GM23338 (cell line): ENCODE data around the gene VRTN. TPM values are rescaled to one million over a fixed set of nuclear protein-coding genes. Genes with fewer than 3 reads are reported as not detected.

ENCODE experiments used
- ATAC-seq: fragments of 200-7000 bp; cut with Tn5 transposase; 3 replicates; pipeline ENCODE4 v1.9.1; 2020
- DNase-seq: peaks from one replicate; pipeline ENCODE4 v3.0.0-alpha.2; 2015; ENCODE audit warnings: low spot score
- H2AFZ ChIP-seq: fragments of 200-600 bp; sonication (generic); 2 replicates; pipeline ENCODE4 v1.8.0; 2016; ENCODE audit warnings: antibody characterized with exemption, mild to moderate bottlenecking, moderate library complexity
- H3F3A ChIP-seq: fragments of 200-600 bp; sonication (generic); replicated peaks from 2 replicates; pipeline ENCODE4 v1.8.0; 2017; ENCODE audit warnings: antibody characterized with exemption, mixed run types, low read depth
- H3K27ac ChIP-seq: fragments of 200-600 bp; sonication (generic); 2 replicates; pipeline ENCODE4 v1.6.1; 2016; ENCODE audit warnings: low read depth
- H3K27me3 ChIP-seq: fragments of 200-600 bp; sonication (generic); 2 replicates; pipeline ENCODE4 v1.8.0; 2016; ENCODE audit warnings: mild to moderate bottlenecking, mixed run types, moderate library complexity; ENCODE audit not compliant: insufficient read depth
- H3K36me3 ChIP-seq: fragments of 200-600 bp; sonication (generic); 2 replicates; pipeline ENCODE4 v1.8.0; 2016; ENCODE audit warnings: mild to moderate bottlenecking; ENCODE audit not compliant: insufficient read depth
- H3K4me1 ChIP-seq: fragments of 200-600 bp; sonication (generic); 2 replicates; pipeline ENCODE4 v1.8.0; 2016; ENCODE audit warnings: mild to moderate bottlenecking, moderate library complexity; ENCODE audit not compliant: insufficient read depth
- H3K4me2 ChIP-seq: fragments of 200-600 bp; sonication (generic); 2 replicates; pipeline ENCODE4 v1.7.1; 2017; ENCODE audit warnings: mixed run types
- H3K4me3 ChIP-seq: fragments of 200-600 bp; sonication (generic); 2 replicates; pipeline ENCODE4 v1.6.1; 2016; ENCODE audit warnings: mixed run types
- H3K79me2 ChIP-seq: fragments of 200-600 bp; sonication (generic); replicated peaks from 2 replicates; pipeline ENCODE4 v1.8.0; 2017; ENCODE audit warnings: mild to moderate bottlenecking; ENCODE audit not compliant: insufficient read depth
- H3K9me2 ChIP-seq: fragments of 200-600 bp; sonication (generic); 2 replicates; pipeline ENCODE4 v1.8.0; 2017; ENCODE audit not compliant: insufficient read depth
- H4K20me1 ChIP-seq: fragments of 200-600 bp; sonication (generic); replicated peaks from 2 replicates; pipeline ENCODE4 v1.8.0; 2017; ENCODE audit warnings: mild to moderate bottlenecking; ENCODE audit not compliant: insufficient read depth
- H3K27ac Mint-ChIP-seq: 2 replicates; pipeline ENCODE4 v1.8.0; 2020; ENCODE audit warnings: inconsistent platforms, mild to moderate bottlenecking, moderate library complexity, mixed read lengths
- H3K27me3 Mint-ChIP-seq: 3 replicates; pipeline ENCODE4 v1.8.0; 2022; ENCODE audit warnings: low read depth, mild to moderate bottlenecking, moderate library complexity, mixed read lengths, inconsistent platforms; ENCODE audit not compliant: insufficient read depth, poor library complexity
- H3K36me3 Mint-ChIP-seq: 3 replicates; pipeline ENCODE4 v1.8.0; 2021; ENCODE audit warnings: low read depth, mild to moderate bottlenecking, inconsistent platforms, moderate library complexity, mixed read lengths
- H3K4me1 Mint-ChIP-seq: 3 replicates; pipeline ENCODE4 v1.8.0; 2020; ENCODE audit warnings: mild to moderate bottlenecking, inconsistent platforms, mixed read lengths
- H3K4me3 Mint-ChIP-seq: 3 replicates; pipeline ENCODE4 v1.8.0; 2021; ENCODE audit warnings: moderate library complexity, mild to moderate bottlenecking, inconsistent platforms, mixed read lengths
- H3K9me3 Mint-ChIP-seq: 3 replicates; pipeline ENCODE4 v1.8.0; 2020; ENCODE audit warnings: moderate library complexity, mild to moderate bottlenecking, inconsistent platforms, mixed read lengths
- CREB1 ChIP-seq: fragments of 250-450 bp; sonication (Bioruptor Pico); IDR thresholded peaks from 2 replicates; pipeline ENCODE4 v1.5.0; 2020; ENCODE audit warnings: low read depth, mild to moderate bottlenecking, moderate library complexity
- CTCF ChIP-seq, 2 experiments: fragments of 200-600 bp in 1 of 2; sonication (generic) in 1 of 2; conservative IDR thresholded peaks; 2 replicates each; pipeline versions ENCODE4 v1.5.1 to v1.6.1; 2016 to 2017; ENCODE audit warnings: antibody characterized with exemption in 2 of 2, low read depth in 2 of 2, mild to moderate bottlenecking in 2 of 2, moderate library complexity in 1 of 2
- EZH2 ChIP-seq: fragments of 200-600 bp; sonication (generic); IDR thresholded peaks from one replicate; pipeline ENCODE4 v1.8.0; 2017; ENCODE audit warnings: antibody characterized with exemption, mild to moderate bottlenecking, low read depth; ENCODE audit not compliant: unreplicated experiment
- EZH2phosphoT487 ChIP-seq: fragments of 200-600 bp; sonication (generic); IDR thresholded peaks from one replicate; pipeline ENCODE4 v1.8.1; 2018; ENCODE audit warnings: antibody characterized with exemption; ENCODE audit not compliant: unreplicated experiment
- JUNB ChIP-seq: IDR thresholded peaks from one replicate; pipeline ENCODE4 v1.6.1; 2016; ENCODE audit warnings: antibody characterized with exemption; ENCODE audit not compliant: unreplicated experiment
- NANOG ChIP-seq: IDR thresholded peaks from 2 replicates; pipeline ENCODE4 v1.6.1; 2016; ENCODE audit warnings: antibody characterized with exemption, borderline replicate concordance
- POLR2AphosphoS5 ChIP-seq: IDR thresholded peaks from 2 replicates; pipeline ENCODE4 v1.6.1; 2016; ENCODE audit warnings: antibody characterized with exemption, low read depth
- REST ChIP-seq: IDR thresholded peaks from one replicate; pipeline ENCODE4 v1.6.1; 2018; ENCODE audit warnings: antibody characterized with exemption; ENCODE audit not compliant: unreplicated experiment
- STAT1 ChIP-seq: IDR thresholded peaks from one replicate; pipeline ENCODE4 v1.6.1; 2016; ENCODE audit warnings: antibody characterized with exemption; ENCODE audit not compliant: unreplicated experiment
- ZNF114 ChIP-seq: fragments of 250-450 bp; sonication (Bioruptor Pico); IDR thresholded peaks from 2 replicates; pipeline ENCODE4 v1.5.0; 2020; ENCODE audit warnings: mild to moderate bottlenecking, moderate library complexity
- ZNF331 ChIP-seq: fragments of 250-450 bp; sonication (Bioruptor Pico); IDR thresholded peaks from 2 replicates; pipeline ENCODE4 v1.5.0; 2020; ENCODE audit warnings: low read depth, mild to moderate bottlenecking, moderate library complexity
- ZNF462 ChIP-seq: fragments of 250-450 bp; sonication (Bioruptor Pico); IDR thresholded peaks from 2 replicates; pipeline ENCODE4 v1.5.0; 2020; ENCODE audit warnings: mild to moderate bottlenecking, moderate library complexity
- polyA plus RNA-seq: library from polyadenylated mRNA; unstranded; fragments of >200 nt; fragmentation: Nextera tagmentation; extraction: Ambion mirVana; gene quantifications from 2 replicates; pipeline ENCODE4 v1.2.1, GENCODE V29; 2016
- total RNA-seq: library from RNA; depleted of rRNA; stranded (reverse); fragments of >200 nt; shearing (Covaris generic); gene quantifications from 2 replicates; pipeline ENCODE4 v1.2.3, GENCODE V29; 2014
- TF ChIP-seq, protein P1 (sequence below): IDR thresholded peaks from 2 replicates; pipeline ENCODE4 v1.6.1; 2016; ENCODE audit warnings: antibody characterized with exemption

VRTN gene
- total and polyA plus RNA-seq, 2 experiments from 2014 or later: 63.9 to 143 TPM

GRCh38 chr14:74313601-74314000, 34.7 kb upstream of the VRTN start:
- no peaks in the 10 kb centered on the region for H3K9me2 ChIP-seq
- ATAC-seq (no peak), DNase-seq (no peak)
- H3K4me2 ChIP-seq: no peak overlapping the region
- no peak overlapping the region for H3K4me3 ChIP-seq
- TF ChIP-seq STAT1 (no peak), ZNF331 (no peak), EZH2phosphoT487 (no peak), REST (no peak), JUNB (no peak), ZNF462 (CRISPR knock-in tag) (no peak), ZNF114 (CRISPR knock-in tag) (no peak), EZH2 (no peak), NANOG (no peak), CREB1 (no peak), POLR2AphosphoS5 (no peak), CTCF (conservative IDR thresholded peaks at IDR 0.05; ENCODE audit: low read depth in 2 of 2) (no peak)
- TF ChIP-seq, protein P1, sequence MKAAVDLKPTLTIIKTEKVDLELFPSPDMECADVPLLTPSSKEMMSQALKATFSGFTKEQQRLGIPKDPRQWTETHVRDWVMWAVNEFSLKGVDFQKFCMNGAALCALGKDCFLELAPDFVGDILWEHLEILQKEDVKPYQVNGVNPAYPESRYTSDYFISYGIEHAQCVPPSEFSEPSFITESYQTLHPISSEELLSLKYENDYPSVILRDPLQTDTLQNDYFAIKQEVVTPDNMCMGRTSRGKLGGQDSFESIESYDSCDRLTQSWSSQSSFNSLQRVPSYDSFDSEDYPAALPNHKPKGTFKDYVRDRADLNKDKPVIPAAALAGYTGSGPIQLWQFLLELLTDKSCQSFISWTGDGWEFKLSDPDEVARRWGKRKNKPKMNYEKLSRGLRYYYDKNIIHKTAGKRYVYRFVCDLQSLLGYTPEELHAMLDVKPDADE: no peak
- H3K4me1 ChIP-seq: no peaks in the 10 kb centered on the region
- no peaks in the 10 kb centered on the region for H3K36me3 ChIP-seq
- no peaks in the 10 kb centered on the region for H3K79me2 ChIP-seq
- no peak overlapping the region for H3K27ac ChIP-seq
- H2AFZ ChIP-seq: peak overlapping the region; percentile 65; the same call in 1 of the 2 replicates
- no peaks in the 10 kb centered on the region for H3F3A ChIP-seq
- Mint-ChIP-seq H3K4me3 (no peak overlapping the region), H3K27ac (no peak overlapping the region), H3K9me3 (no peaks in the 10 kb centered on the region; the same call in 2 of the 3 replicates), H3K27me3 (peaks cover 4% of the 10 kb centered on the region), H3K36me3 (no peaks in the 10 kb centered on the region; the same call in 2 of the 3 replicates), H3K4me1 (no peaks in the 10 kb centered on the region)
- no peaks in the 10 kb centered on the region for H3K27me3 ChIP-seq
- H4K20me1 ChIP-seq: no peaks in the 10 kb centered on the region
